Lung (tissue), 12 donors: ENCODE data around the gene EEPD1. TPM values are rescaled to one million over a fixed set of nuclear protein-coding genes. Genes with fewer than 3 reads are reported as not detected.

Source experiments
- ATAC-seq: fragments of 200-7000 bp; cut with Tn5 transposase; one replicate; pipeline ENCODE4 v1.9.1; 2020; ENCODE audit warnings: moderate number of reproducible peaks; ENCODE audit not compliant: insufficient read depth, low FRiP score
- DNase-seq, 3 donors: peaks; one replicate each; pipeline ENCODE4 v3.0.0-alpha.2; 2013 to 2017
- H3K27ac ChIP-seq, 2 donors: one replicate each; pipeline ENCODE4 v1.5.1; 2013; ENCODE audit warnings: mild to moderate bottlenecking in 2 of 2, moderate library complexity in 2 of 2, control low read depth in 1 of 2, inconsistent platforms in 1 of 2, low read depth in 1 of 2, low read length in 1 of 2
- H3K27me3 ChIP-seq, 3 donors: one replicate each; pipeline ENCODE4 v1.5.1; 2013; ENCODE audit warnings: low read length in 2 of 3; ENCODE audit not compliant: control insufficient read depth in 3 of 3, insufficient read depth in 3 of 3
- H3K36me3 ChIP-seq, 4 donors: one replicate each; pipeline ENCODE4 v1.5.1; 2013; ENCODE audit warnings: low read length in 4 of 4, mild to moderate bottlenecking in 1 of 4, moderate library complexity in 1 of 4; ENCODE audit not compliant: control insufficient read depth in 4 of 4, insufficient read depth in 4 of 4
- H3K4me1 ChIP-seq, 5 donors: one replicate each; pipeline ENCODE4 v1.5.1; 2013; ENCODE audit warnings: low read length in 5 of 5, mild to moderate bottlenecking in 2 of 5, moderate library complexity in 1 of 5; ENCODE audit not compliant: control insufficient read depth in 5 of 5, insufficient read depth in 5 of 5
- H3K4me3 ChIP-seq: one replicate; pipeline ENCODE4 v1.5.1; 2013; ENCODE audit warnings: mild to moderate bottlenecking, control low read depth, moderate library complexity
- H3K9ac ChIP-seq, 2 donors: one replicate each; pipeline ENCODE4 v1.5.1; 2013; ENCODE audit warnings: low read length in 2 of 2, control low read depth in 1 of 2; ENCODE audit not compliant: insufficient read depth in 1 of 2
- H3K9me3 ChIP-seq, 4 donors: one replicate each; pipeline ENCODE4 v1.5.1; 2013; ENCODE audit warnings: low read length in 3 of 4, mild to moderate bottlenecking in 1 of 4, moderate library complexity in 1 of 4; ENCODE audit not compliant: control insufficient read depth in 4 of 4, insufficient read depth in 3 of 4
- CTCF ChIP-seq: IDR thresholded peaks from 2 replicates; pipeline ENCODE4 v1.5.1; 2012; ENCODE audit warnings: mild to moderate bottlenecking; ENCODE audit errors: control extremely low read depth, extremely low read depth
- WGBS, 2 donors: extraction: QIAGEN DNeasy Blood & Tissue Kit; methylation state at CpG; one replicate each; pipeline ENCODE4 v1.1.7; 2013; 5-methylcytosine and 5-hydroxymethylcytosine counted together
- polyA plus RNA-seq, 2 donors: library from polyadenylated mRNA; stranded (reverse); fragments of 200-250 nt; gene quantifications; one replicate each; pipeline ENCODE4 v1.2.1, GENCODE V29; 2013
- total RNA-seq, 2 donors: library from RNA; depleted of rRNA in 1 of 2; stranded (reverse); fragments of >200 nt in 1 of 2; gene quantifications; one replicate each; pipeline ENCODE4 v1.2.1, GENCODE V29; 2014 to 2021
- donor health status: control.
- donor health status: control.
- donor health status: Bipolar disorder and iron deficiency.
- donor health status: healthy.
- donor health status: DM: yes; HTN: yes; CAD: no.

Gene EEPD1
- total and polyA plus RNA-seq, 4 donors = 5.4 to 15.3 (median 7.9) TPM

GRCh38 chr7:36264913-36265516 is 112.0 kb downstream of the EEPD1 start:
- H3K36me3 ChIP-seq = no peaks in the 10 kb centered on the region
- no peak for TF ChIP-seq CTCF
- no peak for ATAC-seq
- WGBS, 2 donors = 80 to 84% methylated on average over 6 of the region's 6 CpGs
- H3K9me3 ChIP-seq = no peaks in the 10 kb centered on the region
- H3K4me3 ChIP-seq = no peak overlapping the region
- DNase-seq = no peak
- peaks cover 2 to 40% (median 18%) of the 10 kb centered on the region in 5 donors for H3K4me1 ChIP-seq
- H3K9ac ChIP-seq = no peak overlapping the region
- no peaks in the 10 kb centered on the region for H3K27me3 ChIP-seq
- H3K27ac ChIP-seq = no peak overlapping the region

- 38 to 55% methylated on average over 3 of the region's 3 CpGs for WGBS, 2 donors
- no peaks in the 10 kb centered on the region for H3K36me3 ChIP-seq
Measured at GRCh38 chr7:36265680-36266079, 112.6 kb downstream of the EEPD1 start.

GRCh38 chr7:36266190-36266589 is 113.1 kb downstream of the EEPD1 start:
- no peak for TF ChIP-seq CTCF
- Histone ChIP-seq H3K27me3 (no peaks in the 10 kb centered on the region), H3K4me3 (no peak overlapping the region), H3K36me3 (no peaks in the 10 kb centered on the region), H3K27ac (no peak overlapping the region), H3K9me3 (no peaks in the 10 kb centered on the region), H3K9ac (no peak overlapping the region), H3K4me1 (peaks cover under 1 to 40% (median 18%) of the 10 kb centered on the region in 5 donors)
- ATAC-seq = no peak
- DNase-seq = no peak
- WGBS, 2 donors = 77 to 86% methylated on average over 5 of the region's 5 CpGs

More at GRCh38 chr7:36265680-36266079, 112.6 kb downstream of the EEPD1 start:
- Histone ChIP-seq H3K9me3 (no peaks in the 10 kb centered on the region), H3K4me3 (no peak overlapping the region), H3K27me3 (no peaks in the 10 kb centered on the region), H3K4me1 (peaks cover 2 to 40% (median 18%) of the 10 kb centered on the region in 5 donors), H3K27ac (no peak overlapping the region), H3K9ac (no peak overlapping the region)
- TF ChIP-seq CTCF = no peak
- peak in 1 of 3 donors; percentile 50 for DNase-seq
- ATAC-seq = peak; percentile 6

- Histone ChIP-seq H3K27me3 (no peaks in the 10 kb centered on the region), H3K27ac (no peak overlapping the region), H3K9me3 (no peaks in the 10 kb centered on the region), H3K4me1 (peaks cover 0 to 35% (median 18%) of the 10 kb centered on the region in 5 donors), H3K36me3 (no peaks in the 10 kb centered on the region), H3K4me3 (no peak overlapping the region), H3K9ac (no peak overlapping the region)
- ATAC-seq (no peak), DNase-seq (no peak)
- no peak for TF ChIP-seq CTCF
- WGBS, 2 donors = 93 to 96% methylated on average over 3 of the region's 3 CpGs
Measured at GRCh38 chr7:36266683-36267082, 113.6 kb downstream of the EEPD1 start.
